Thoracic aorta (tissue), 2 donors: ENCODE results near the gene HDHD2. TPM values are rescaled to one million over a fixed set of nuclear protein-coding genes. Genes with fewer than 3 reads are reported as not detected.

ENCODE experiments used
- ATAC-seq: fragments of 150-250 bp; one replicate; pipeline ENCODE4 v1.8.0; 2017; ENCODE audit warnings: low read depth; ENCODE audit not compliant: insufficient number of reproducible peaks, low FRiP score
- DNase-seq: peaks from one replicate; pipeline ENCODE4 v3.0.0-alpha.2; 2020; ENCODE audit warnings: low spot score
- H3K27ac ChIP-seq, 2 donors: fragments of 200-600 bp; sonication (generic); 1 replicate in 1 of 2; 2 replicates in 1 of 2; pipeline ENCODE4 v1.5.1; 2016; ENCODE audit warnings: mild to moderate bottlenecking in 2 of 2, moderate library complexity in 2 of 2
- H3K27me3 ChIP-seq: fragments of 200-600 bp; sonication (generic); replicated peaks from 2 replicates; pipeline ENCODE4 v1.6.0; 2016; ENCODE audit warnings: mild to moderate bottlenecking; ENCODE audit not compliant: insufficient read depth
- H3K36me3 ChIP-seq: fragments of 200-600 bp; sonication (generic); one replicate; pipeline ENCODE4 v1.5.1; 2016
- H3K4me1 ChIP-seq, 2 donors: fragments of 200-600 bp; sonication (generic); 1 replicate in 1 of 2; 2 replicates in 1 of 2; pipeline versions ENCODE4 v1.5.1 to v1.6.0; 2016; ENCODE audit warnings: low read depth in 2 of 2, mild to moderate bottlenecking in 1 of 2; ENCODE audit not compliant: control insufficient read depth in 1 of 2
- H3K4me3 ChIP-seq: fragments of 200-600 bp; sonication (generic); 2 replicates; pipeline ENCODE4 v1.5.1; 2016; ENCODE audit warnings: mild to moderate bottlenecking
- H3K9me3 ChIP-seq: fragments of 200-600 bp; sonication (generic); 2 replicates; pipeline ENCODE4 v1.5.1; 2016
- CTCF ChIP-seq: fragments of 200-600 bp; sonication (generic); IDR thresholded peaks from one replicate; pipeline ENCODE4 v1.5.1; 2019; ENCODE audit warnings: antibody characterized with exemption
- total RNA-seq, 2 donors: library from RNA; depleted of rRNA; stranded (reverse); fragments of >200 nt; gene quantifications; one replicate each; pipeline versions ENCODE4 v1.1.0 to v1.2.3, GENCODE V29; 2016

HDHD2 gene
- total RNA-seq, 2 donors from 2014 or later: 19.0 to 31.9 TPM

- H3K27me3 ChIP-seq: no peaks in the 10 kb centered on the region
- ATAC-seq (no peak), DNase-seq (no peak)
- H3K4me3 ChIP-seq: no peak overlapping the region
- no peak overlapping the region for H3K27ac ChIP-seq
- no peak for TF ChIP-seq CTCF
- no peaks in the 10 kb centered on the region for H3K4me1 ChIP-seq
- no peaks in the 10 kb centered on the region for H3K9me3 ChIP-seq
- no peaks in the 10 kb centered on the region for H3K36me3 ChIP-seq
These were observed 30.5 kb upstream of the HDHD2 start for GRCh38 chr18:47180765-47181164.

GRCh38 chr18:47179520-47179919 lies 29.2 kb upstream of the HDHD2 start:
- H3K4me3 ChIP-seq: no peak overlapping the region
- TF ChIP-seq CTCF: no peak
- H3K27me3 ChIP-seq: no peaks in the 10 kb centered on the region
- no peaks in the 10 kb centered on the region for H3K36me3 ChIP-seq
- DNase-seq (no peak), ATAC-seq (no peak)
- H3K9me3 ChIP-seq: no peaks in the 10 kb centered on the region
- H3K4me1 ChIP-seq: peaks cover 6% of the 10 kb centered on the region in 2 donors
- no peak overlapping the region for H3K27ac ChIP-seq

- DNase-seq (peak; percentile 62), ATAC-seq (peak; percentile 92)
- H3K36me3 ChIP-seq: no peaks in the 10 kb centered on the region
- H3K9me3 ChIP-seq: no peaks in the 10 kb centered on the region
- no peak for TF ChIP-seq CTCF
- peaks cover 17 to 26% of the 10 kb centered on the region in 2 donors for H3K4me1 ChIP-seq
- peak within 1 kb of the TSS; percentile 66 to 70 for H3K27ac ChIP-seq
- H3K27me3 ChIP-seq: no peaks in the 10 kb centered on the region
- H3K4me3 ChIP-seq: peak within 1 kb of the TSS; percentile 96
These were observed 25.7 kb upstream of the HDHD2 start, which contains the start of gene IER3IP1 for GRCh38 chr18:47175898-47176575. Gene IER3IP1, minus strand, starts transcription at chr18:47176364. Its CDS starts 87 bp downstream, at chr18:47176277.

GRCh38 chr18:47175283-47175897 lies 25.1 kb upstream of the HDHD2 start:
- Histone ChIP-seq H3K9me3 (no peaks in the 10 kb centered on the region), H3K27ac (peak overlapping the region; percentile 66 to 70), H3K27me3 (no peaks in the 10 kb centered on the region), H3K36me3 (no peaks in the 10 kb centered on the region), H3K4me3 (peak overlapping the region; percentile 96), H3K4me1 (peaks cover 17 to 26% of the 10 kb centered on the region in 2 donors)
- no peak for ATAC-seq
- TF ChIP-seq CTCF: no peak
- no peak for DNase-seq

- peaks cover 17 to 26% of the 10 kb centered on the region in 2 donors for H3K4me1 ChIP-seq
- H3K4me3 ChIP-seq: peak overlapping the region; percentile 96
- no peak overlapping the region for H3K27ac ChIP-seq
- no peaks in the 10 kb centered on the region for H3K9me3 ChIP-seq
- ATAC-seq: no peak
- H3K36me3 ChIP-seq: no peaks in the 10 kb centered on the region
- no peak for DNase-seq
- no peak for TF ChIP-seq CTCF
- H3K27me3 ChIP-seq: no peaks in the 10 kb centered on the region
These were observed 24.3 kb upstream of the HDHD2 start for GRCh38 chr18:47174545-47175116.
